NCI-H510A (cell line): ENCODE results near the gene RAP1A.

Source experiments
- DNase-seq: peaks from one replicate; lab custom pipeline; 2025; lab: John Stamatoyannopoulos, UW

Gene RAP1A

DNA sequence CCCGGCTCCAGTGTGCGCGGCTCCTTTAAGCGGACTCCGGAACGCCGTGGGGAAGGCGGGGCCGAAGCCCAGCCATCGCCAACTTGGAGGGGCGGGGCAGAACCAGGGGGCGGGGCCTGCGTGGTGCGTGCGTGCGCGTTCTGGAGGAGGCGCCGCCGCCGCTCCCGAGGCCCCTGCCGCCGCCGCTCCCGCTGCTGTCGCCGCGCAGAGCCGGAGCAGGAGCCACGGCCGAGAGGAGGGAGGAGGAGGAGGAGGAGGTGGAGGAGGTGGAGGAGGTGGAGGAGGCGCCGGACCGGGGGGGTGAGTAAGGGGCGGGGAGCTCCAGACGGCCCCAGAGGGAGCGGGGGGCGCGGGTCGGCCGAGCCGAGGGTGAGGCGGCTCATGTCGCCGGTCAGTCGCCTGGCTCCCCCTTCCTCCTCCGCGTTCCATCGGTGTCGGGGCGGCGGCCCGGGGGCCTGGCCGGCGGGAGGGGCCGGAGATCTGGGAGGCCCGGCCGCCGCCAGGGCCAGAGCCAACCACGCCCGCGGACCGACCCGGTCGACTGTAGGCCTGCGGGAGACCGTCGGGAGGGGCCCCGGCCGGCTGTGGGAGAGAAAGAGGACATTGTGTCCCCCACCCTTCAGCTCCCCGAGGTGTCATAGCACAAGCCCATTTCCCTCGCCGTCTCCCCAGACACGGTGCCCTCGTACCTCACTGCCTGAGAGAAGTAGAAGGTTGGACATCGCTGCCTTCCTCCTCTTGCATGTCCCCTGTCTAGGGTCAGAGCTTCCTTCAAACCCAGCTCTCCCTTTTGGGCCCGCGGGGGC lies at the start of gene RAP1A:
TSS of gene RAP1A (plus strand) at position 155 of the 806 bp plus-strand sequence. CDS start 71,572 bp downstream, outside the sequence.
- DNase-seq: peak; percentile 72

DNA sequence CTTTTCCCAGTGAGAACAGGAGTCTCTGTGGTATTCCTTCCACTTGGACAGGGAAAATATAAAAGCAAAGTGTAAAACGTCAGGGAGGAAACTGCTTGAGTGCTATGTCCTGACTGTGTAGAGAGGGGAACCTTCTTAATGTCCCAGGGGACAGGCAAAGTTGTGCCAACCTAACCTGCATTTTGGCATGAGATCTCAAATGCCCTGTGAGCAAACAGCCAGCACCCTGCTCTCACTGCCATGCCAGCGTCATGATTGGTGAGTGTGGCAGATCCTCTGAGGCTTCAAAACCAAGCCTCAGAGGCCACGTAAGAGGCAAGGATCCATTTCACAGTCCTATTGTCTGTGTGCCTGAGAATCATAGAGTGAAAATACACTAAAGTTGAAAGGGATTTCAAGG lies 49.7 kb upstream of the RAP1A start:
- no peak for DNase-seq

DNA sequence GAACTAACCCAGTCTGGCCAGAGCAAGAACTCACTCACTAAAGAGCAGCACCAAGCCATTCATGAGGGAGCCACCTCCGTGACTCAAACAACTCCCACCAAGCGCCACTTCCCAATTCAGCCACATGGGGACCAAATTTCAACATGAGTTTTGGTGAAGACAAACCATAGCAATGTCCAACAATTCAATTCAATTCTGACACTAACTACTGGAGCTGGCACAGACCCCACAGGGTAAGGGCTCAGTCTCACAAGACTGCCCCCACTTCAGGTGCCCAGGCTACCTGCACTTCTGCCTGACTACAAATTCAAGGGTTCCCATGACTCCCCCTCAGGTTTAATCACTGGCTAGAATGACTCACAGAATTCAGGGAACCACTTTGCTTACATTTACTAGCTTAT lies 48.8 kb upstream of the RAP1A start:
- no peak for DNase-seq

DNA sequence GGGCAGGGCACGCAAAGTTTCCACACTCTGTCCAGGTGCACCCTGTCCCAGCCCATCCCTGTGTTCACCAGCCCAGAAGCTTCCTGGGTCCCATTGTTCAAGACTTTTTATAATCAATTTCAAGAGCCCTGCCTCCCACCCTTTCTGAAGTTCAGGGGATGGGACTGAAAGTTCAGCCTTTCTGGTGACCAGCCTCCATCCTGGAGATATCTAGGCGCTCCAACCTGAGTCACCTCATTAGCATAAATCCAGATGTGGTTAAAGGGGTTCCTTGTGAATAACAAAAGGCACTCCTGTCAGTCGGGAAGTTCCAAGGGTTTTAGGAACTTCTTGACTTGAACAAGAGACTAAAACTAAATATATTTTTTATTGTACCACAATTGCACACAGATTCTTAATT lies 48.4 kb upstream of the RAP1A start:
- no peak for DNase-seq

DNA sequence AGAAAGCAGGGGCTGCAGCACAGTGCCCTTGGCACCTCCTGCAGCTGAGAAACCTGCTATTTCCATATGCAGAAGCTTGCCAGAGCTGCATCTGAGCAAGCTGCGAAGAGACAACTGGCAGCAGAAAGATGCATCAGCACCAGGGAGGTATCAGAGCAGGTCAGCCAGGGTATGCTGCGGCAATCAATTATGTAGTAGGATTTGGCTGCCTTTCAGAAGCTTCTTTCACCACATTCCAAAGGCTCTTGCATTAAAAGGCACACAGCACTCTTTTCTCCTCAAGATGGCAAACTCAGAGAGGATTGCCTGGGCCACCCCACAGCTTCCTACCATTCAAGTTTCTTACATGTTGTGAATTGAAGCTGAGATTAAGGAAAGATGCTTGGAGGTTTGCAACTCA lies 47.6 kb upstream of the RAP1A start:
- DNase-seq: no peak

DNA sequence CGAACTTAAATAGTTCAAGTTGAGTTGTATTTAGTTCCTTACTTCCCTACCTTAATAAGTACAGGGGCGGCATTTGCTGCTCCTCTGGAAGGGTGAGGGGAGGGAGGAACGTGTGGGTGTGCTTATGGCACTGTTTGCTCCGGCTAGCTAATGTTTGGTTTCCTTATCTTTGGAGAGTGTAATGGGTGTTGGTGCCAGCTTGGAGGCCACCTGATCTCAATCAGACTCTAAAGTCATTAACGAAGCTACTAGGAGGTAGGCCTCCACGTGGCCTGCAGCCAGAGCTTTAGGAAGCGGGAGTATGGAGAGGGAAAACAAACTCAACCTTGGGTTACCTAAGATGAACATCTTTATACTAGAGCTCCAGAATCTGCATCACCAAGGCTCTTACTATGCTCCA lies 43.0 kb upstream of the RAP1A start:
- DNase-seq: no peak

DNA sequence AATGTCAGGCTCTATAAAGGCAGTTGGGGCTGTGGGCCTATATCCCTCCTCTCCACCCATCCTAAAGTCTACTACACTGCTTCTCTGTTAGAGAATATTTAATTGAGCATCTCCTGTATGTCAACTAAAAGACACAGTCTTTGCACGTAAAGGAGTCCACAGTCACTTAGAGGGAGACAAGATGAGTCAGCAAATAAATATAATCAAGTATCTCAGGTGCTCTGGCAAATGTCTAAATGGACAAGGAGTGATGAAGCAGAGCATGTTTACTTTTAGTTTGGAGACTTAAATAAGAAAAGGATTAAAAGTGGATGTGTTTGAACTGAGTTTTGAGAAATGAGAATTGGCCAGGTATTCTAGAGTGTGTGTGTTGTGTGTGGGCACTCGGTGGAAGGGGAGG lies 41.8 kb upstream of the RAP1A start:
- DNase-seq: no peak

DNA sequence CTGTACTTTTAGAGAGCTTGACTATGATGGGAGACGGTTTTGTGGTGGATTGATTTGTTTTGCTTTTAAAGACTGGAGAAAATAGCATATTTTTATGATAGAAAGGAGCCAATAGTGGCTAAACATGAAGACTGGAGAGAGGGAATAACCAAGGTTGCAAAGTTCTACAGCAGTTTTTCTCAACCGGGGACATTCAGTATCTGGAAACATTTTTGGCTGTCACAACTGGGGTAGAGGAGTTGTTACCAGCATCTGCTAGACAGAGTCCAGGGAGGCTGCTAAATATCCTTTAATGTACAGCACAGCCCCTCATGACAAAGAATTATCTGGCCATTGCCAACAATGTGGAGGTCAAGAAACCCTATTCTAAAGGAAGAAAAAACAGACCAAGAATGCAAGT lies 38.4 kb upstream of the RAP1A start:
- DNase-seq: no peak

DNA sequence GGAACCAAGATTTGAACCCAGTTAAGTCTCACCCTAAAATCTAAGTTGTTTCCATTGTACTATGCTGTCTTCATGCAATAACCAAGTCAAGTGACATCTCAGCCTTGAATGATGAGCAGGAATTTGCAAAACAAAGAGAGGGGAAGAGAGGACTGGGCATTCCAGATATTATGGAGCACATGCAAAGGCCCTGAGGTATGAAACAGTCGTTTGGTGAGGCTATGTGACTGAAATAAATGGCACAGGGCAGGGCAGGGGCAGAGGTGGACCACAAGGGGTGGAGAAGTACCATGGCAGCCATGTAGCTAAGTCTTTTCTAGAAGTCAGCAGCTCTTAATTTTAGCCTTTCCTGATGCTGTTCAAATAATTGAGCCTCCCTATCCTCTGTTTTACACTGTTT lies 37.6 kb upstream of the RAP1A start:
- no peak for DNase-seq

DNA sequence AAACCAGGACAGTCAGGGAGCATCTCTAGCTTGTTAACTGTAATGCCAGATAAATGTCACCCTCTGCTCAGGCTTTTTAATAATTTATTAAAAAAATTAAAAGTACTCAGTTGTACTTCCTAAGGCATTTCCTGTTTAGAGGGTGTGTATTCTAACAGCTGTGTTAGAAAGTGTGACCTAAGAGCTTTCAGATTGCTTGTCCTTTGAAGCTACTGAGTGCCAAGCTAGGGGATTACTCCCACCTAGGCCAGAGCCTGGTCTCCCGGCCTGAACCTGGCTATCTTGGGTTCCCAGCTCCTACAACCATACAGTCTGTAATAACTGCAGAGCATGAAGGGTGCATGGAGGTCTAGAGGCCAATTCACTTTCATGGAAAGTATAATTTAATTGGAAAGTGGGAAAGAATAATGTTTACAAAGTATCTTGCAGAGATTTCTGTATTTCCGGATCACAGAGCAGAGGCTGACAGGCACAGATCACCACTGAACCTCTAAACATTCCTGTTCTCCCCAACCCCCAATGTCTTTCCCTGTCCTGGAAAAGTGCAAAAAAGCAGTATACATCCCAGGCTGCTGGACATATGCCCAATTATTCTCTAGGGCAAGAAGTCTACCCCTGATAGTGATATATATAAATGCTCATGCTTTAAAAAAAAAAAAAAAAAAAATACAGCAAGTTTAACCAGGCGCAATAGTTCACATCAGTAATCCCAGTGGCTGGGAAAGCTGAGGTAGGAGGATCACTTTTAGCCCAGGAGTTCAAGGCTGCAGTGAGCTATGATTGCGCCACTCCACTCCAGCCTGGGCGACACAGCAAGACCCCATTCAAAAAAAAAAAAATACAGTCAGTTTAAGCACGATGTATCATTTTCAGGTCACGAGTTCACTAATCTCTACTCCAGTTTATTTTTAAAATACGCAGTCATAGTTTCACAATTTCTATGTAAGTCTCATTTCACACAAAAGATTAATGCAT lies 36.7 kb upstream of the RAP1A start:
- no peak for DNase-seq

DNA sequence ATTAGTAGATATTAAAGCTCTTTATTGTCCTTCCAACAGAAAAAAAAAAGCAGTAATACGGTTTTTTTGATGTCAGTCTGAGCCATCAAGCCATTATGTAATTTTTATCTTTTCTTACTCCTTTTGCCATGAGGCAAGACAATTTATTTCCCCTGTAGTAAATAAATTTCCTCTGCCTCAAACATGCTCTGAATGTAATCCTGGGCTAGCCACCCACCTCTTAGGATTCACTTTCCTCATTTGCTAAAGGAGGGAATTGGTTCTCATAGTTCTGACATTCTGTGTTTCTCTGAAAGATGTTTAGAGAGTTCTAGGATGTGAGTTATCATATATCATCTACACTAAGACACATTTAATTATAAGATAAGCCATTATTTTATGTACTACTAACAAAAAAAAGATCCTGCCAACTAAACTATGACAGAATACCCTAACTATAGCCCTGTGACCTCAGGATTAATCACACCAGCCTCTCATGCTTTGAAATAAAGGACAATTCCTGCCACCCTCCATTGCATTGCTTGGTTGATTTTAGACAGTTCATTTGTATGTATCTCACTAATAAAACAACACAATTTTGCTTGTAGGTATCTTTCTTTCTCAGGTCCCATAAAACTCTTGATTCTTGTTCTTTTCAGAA lies 34.0 kb upstream of the RAP1A start:
- DNase-seq: no peak

DNA sequence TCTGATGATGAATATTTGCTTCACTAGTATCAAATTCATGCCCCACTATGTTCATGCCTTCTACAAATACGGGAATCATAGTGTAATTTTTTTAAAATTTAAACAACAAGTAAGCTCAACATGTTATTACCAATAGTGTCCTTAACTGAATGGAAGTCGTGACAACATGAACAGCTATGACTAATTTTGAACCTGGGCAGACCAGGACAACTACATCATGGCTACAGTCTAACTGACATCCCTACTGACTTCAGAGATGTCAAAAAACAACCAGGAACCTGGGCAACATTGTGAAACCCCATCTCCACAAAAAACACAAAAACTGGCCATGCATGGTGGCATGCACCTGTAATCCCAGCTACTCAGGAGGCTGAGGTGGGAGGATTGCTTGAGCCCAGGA lies 33.5 kb upstream of the RAP1A start:
- DNase-seq: no peak

DNA sequence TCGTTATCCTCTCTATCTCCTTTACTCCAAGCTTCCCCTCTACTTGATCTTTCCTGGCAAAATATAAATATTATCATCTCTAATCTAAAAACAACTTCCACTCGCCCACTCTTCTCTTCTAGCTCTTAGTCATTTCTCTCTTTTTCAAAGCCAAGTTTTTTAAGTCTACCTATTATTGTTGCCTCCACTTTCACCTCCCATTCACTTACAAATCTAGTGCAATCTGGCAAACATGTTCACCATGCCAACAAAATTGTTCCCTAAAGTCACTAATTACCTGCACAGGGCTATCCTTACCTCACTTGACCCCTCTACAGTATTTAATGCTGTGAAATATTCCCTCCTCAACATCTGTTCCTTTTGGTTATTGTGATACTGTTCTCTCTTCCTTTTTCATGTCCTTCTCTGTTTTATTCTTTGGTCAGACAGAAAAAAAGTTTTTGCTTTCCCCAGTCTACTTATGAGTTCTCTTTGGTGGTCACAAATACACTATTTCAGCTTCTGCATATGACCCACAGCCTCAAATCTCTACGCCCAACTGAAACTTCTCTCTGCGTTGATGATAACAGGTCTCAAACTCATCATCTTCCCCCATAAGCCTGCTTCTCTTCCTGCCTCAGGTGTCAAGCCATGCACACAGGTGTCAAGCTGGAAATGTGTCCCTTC lies 31.9 kb upstream of the RAP1A start:
- DNase-seq: no peak

DNA sequence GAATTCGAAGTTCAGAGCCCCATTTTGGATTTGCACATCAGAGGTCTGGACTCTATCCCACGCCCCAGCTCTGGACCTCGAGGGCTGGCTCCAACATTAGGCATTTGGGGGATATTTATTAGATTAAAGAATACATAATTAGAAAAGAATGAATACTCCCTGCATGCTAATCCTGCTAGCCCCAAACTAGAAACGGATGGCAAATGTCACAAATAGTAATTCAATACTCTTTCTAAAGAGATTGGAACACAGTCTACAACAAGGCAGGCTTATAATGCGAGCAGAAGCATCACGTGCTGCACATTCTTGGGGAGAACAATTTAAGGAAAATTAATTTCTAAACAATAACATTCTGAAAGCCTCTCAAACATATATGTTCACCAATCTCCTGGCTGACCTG lies 27.7 kb upstream of the RAP1A start:
- no peak for DNase-seq

DNA sequence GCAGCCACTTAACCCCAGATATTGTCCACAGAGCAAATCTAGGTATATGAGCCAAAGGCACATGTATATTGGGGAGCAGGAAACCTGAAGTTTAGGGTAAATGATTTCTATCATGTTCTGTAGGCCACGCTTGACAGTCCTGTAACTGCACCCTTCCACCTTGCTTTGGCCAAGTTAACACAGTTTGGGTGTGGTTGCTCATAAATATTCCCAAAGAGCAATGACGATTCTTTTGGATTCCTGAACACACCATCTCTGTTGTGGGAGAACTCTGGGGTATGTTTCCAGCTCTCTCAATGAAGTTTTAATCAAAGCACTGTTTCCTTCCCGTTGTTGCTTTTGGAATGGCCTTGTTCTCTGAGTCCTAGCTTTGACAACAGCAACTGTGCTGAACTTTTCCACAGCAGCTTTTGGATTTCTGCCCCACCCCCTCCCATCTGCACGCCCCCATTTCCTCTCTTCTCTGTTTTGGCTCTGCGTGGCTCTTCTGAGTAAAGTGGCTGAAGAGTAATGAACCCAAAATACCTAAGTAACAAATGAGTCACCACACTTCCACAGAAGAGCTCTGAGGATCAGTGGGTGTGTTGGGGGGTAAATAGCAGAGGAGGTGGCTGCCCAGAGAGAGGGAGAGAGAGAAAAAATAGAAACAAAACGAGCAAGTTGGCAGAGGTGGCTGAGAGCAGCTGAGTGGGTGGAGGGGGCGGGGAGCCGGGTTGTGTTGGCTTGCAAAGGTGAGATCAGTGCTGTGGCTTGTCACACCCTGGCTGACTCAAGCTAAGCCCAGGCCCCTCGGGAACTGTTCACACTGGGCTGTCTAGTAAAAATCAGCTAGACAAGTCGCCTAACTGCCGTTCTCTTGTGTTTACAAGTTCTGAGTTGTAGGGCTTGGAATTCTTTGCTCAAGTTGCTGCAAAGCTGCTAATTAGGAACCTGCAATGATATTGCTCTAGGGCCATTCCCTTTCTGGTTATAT lies 26.9 kb upstream of the RAP1A start:
- no peak for DNase-seq

DNA sequence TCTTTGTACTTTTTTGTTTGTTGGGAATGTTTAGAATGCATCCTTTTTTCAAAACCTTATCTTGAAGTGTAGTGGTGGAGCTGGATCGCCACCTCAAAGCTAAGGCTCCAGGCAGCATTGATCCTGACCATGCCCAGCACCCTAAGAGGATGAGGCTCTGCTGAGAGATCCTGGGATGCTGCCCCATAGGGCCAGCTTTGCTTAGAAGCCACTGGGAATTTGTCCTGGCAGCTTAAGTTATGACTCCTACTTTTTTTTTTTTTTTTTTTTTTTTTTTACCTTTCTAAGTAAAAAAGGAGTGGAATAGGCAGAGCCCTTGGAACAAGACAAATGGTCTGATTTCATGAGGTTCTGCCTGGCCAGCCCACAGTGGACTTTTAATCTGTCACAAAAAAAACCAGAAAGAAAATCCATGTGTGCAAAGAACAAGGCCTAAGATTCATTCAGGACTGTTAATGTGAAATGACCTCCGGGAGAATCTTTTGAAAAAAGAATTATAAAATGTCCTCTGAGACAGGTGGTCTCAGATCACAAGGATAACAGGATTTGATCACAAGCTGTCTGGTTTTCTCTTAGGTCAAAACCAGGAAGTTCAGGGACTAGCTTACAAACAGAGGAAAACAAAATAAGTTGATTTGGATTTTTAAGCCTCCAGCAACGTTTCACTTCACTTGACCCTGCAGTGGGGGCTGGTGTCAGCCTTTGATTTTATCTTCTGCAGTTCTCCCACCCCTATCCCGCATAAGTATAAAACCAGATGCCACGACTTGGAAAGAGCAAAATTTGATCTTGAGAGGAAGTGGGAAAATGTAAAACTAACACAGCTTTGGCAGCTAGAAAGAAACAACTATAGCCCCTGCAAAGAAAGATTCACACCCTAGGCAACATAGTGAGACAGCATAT lies 25.9 kb upstream of the RAP1A start:
- no peak for DNase-seq

DNA sequence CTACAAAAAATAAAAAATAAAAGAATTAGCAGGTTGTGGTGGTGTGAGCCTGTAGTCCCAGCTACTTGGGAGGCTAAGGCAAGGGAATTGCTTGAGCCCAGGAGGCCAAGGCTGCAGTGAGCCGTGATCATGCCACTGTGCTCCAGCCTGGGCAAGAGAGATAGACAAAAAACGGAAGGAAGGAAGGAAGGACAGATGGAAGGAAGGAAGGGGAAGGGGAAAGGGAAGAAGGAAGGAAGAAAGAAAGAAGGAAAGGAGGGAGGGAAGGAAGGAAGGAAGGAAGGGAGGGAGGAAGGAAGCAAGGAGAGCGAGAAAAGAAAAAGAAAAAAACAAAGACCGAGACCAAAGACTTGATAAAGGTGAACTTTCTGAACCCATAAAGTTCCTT lies 25.3 kb upstream of the RAP1A start:
- no peak for DNase-seq

DNA sequence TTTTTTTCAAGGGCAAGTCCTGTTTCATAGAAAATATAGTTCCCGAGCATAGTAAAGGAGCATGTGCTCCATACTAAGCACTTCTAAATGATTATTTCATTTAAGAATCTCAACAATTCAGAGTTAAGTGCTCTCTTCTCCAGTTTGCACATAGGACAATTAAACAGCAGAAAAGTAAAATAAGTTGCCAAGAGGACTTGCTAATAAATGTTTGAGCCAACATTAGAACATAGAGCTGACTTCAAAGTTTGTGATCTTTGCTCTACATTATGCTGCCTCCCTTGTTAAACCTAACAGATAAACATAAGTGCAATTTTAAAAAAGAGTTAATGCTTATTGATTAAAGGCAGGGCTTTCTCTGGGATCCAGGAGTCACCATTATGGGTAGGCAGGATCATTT lies 23.8 kb upstream of the RAP1A start:
- DNase-seq: no peak

DNA sequence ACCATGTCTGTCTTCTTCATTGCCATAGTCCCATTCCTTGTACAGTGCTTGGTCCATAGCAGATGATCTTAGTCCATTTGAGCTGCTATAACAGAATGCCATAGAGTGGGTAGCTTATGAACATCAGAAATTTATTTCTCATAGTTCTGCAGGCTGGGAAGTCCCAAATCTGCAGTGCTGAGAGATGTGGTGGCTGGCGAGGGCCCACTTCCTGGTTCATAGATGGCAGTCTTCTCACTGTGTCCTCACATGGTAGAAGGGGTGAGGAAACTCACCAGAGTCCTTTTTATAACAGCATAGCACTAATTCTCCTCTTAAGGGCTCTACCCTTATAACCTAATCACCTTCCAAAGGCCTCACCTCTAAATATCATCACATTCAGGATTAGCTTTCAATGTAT lies 23.1 kb upstream of the RAP1A start:
- no peak for DNase-seq

DNA sequence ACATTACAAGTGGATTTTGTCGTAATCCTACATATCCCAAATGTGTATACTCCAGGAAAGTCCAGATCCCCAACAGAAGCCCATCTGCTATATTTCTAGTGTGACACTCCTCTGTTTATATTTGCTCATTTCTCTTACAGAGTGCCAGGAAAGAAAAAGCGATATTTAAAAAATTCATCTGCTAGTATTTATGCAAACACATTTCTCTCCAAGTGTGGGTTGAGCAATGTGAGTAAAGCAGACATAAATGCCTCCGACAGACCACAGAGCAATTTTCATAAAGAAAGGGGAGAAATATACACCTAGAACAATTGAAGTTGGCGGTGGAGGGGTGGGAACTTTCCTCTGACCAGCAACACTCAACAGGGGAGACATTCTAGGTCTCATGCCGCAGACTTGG lies 22.2 kb upstream of the RAP1A start:
- DNase-seq: no peak
